Hepatocyte (in vitro differentiated cells): ENCODE results near the gene WIPF3. TPM values are rescaled to one million over a fixed set of nuclear protein-coding genes. Genes with fewer than 3 reads are reported as not detected.

Experiments
- DNase-seq: peaks from one replicate; pipeline ENCODE4 v3.0.0-alpha.2; 2016; ENCODE audit warnings: low spot score
- H2AFZ ChIP-seq: fragments of 200-600 bp; sonication (generic); 2 replicates; pipeline ENCODE4 v1.6.0; 2016; ENCODE audit warnings: antibody characterized with exemption, mild to moderate bottlenecking
- H3K27ac ChIP-seq: fragments of 200-600 bp; sonication (generic); 2 replicates; pipeline ENCODE4 v1.5.1; 2016; ENCODE audit warnings: mild to moderate bottlenecking
- H3K27me3 ChIP-seq: fragments of 200-600 bp; sonication (generic); 2 replicates; pipeline ENCODE4 v1.6.1; 2016
- H3K36me3 ChIP-seq: fragments of 200-600 bp; sonication (generic); replicated peaks from 2 replicates; pipeline ENCODE4 v1.5.1; 2016; ENCODE audit warnings: low read depth; ENCODE audit not compliant: insufficient read depth
- H3K4me1 ChIP-seq: fragments of 200-600 bp; sonication (generic); 2 replicates; pipeline ENCODE4 v1.5.1; 2016; ENCODE audit warnings: mild to moderate bottlenecking, moderate library complexity; ENCODE audit not compliant: insufficient read depth
- H3K4me2 ChIP-seq: fragments of 200-600 bp; sonication (generic); 2 replicates; pipeline ENCODE4 v1.6.0; 2016
- H3K4me3 ChIP-seq: fragments of 200-600 bp; sonication (generic); 2 replicates; pipeline ENCODE4 v1.5.1; 2016; ENCODE audit warnings: mild to moderate bottlenecking
- H3K79me2 ChIP-seq: fragments of 200-600 bp; sonication (generic); 2 replicates; pipeline ENCODE4 v1.6.0; 2017; ENCODE audit warnings: mild to moderate bottlenecking
- H3K9me2 ChIP-seq: fragments of 200-600 bp; sonication (generic); replicated peaks from 2 replicates; pipeline ENCODE4 v1.6.0; 2017; ENCODE audit warnings: mild to moderate bottlenecking; ENCODE audit not compliant: insufficient read depth
- H3K9me3 ChIP-seq: fragments of 200-600 bp; sonication (generic); 2 replicates; pipeline ENCODE4 v1.5.1; 2016; ENCODE audit warnings: low read depth, mild to moderate bottlenecking
- H4K20me1 ChIP-seq: fragments of 200-600 bp; sonication (generic); 2 replicates; pipeline ENCODE4 v1.6.0; 2016; ENCODE audit warnings: mild to moderate bottlenecking; ENCODE audit not compliant: insufficient read depth, poor library complexity, severe bottlenecking
- EZH2 ChIP-seq: fragments of 200-600 bp; sonication (generic); IDR thresholded peaks from 2 replicates; pipeline ENCODE4 v1.6.1; 2016; ENCODE audit warnings: antibody characterized with exemption, mild to moderate bottlenecking, borderline replicate concordance
- EZH2phosphoT487 ChIP-seq: fragments of 200-600 bp; sonication (generic); IDR thresholded peaks from one replicate; pipeline ENCODE4 v1.6.1; 2018; ENCODE audit warnings: antibody characterized with exemption, mild to moderate bottlenecking, low read depth, moderate library complexity; ENCODE audit not compliant: unreplicated experiment, severe bottlenecking
- WGBS: methylation state at CpG from one replicate; pipeline ENCODE4 v1.1.6; 2016; ENCODE audit warnings: low lambda C conversion rate; ENCODE audit errors: missing lambda C conversion rate; 5-methylcytosine and 5-hydroxymethylcytosine counted together
- polyA plus RNA-seq: library from polyadenylated mRNA; unstranded; fragments of >200 nt; fragmentation: Nextera tagmentation; extraction: Ambion mirVana; gene quantifications from 2 replicates; pipeline ENCODE4 v1.2.1, GENCODE V29; 2016
- total RNA-seq: library from RNA; depleted of rRNA; stranded (reverse); fragments of >200 nt; gene quantifications from 2 replicates; pipeline ENCODE4 v1.2.3, GENCODE V29; 2014
- TF ChIP-seq, protein P1 (sequence below): fragments of 200-600 bp; sonication (generic); IDR thresholded peaks from 2 replicates; pipeline ENCODE4 v1.5.1; 2016; ENCODE audit warnings: antibody characterized with exemption, mild to moderate bottlenecking; ENCODE audit not compliant: poor library complexity

Gene WIPF3
- total and polyA plus RNA-seq, 2 experiments from 2014 or later, result 0.98 to 2.4 TPM

DNA sequence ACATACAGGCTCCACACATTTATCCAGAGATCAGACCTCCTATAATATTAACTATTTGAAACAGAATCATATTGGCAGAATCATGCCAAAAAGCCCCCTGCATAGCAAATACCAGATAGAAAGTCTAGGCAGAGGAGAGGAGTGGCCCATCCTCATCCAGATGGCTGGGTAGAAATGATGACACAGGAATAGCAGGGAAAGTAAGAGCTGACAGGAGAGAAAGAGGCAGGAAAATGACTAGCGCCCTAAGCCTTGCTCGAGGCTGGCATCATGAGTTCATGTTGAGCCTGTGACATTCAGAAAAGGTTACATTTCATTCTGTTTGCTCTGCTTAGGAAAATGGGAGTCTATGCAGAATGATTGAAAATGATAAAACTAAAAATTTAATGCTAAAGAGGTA lies 27.6 kb downstream of the WIPF3 start:
- Histone ChIP-seq H3K27ac (no peak overlapping the region), H3K9me3 (no peaks in the 10 kb centered on the region), H3K4me2 (no peak overlapping the region), H3K9me2 (no peaks in the 10 kb centered on the region), H3K36me3 (no peaks in the 10 kb centered on the region), H2AFZ (no peak overlapping the region), H3K4me1 (no peaks in the 10 kb centered on the region), H3K79me2 (no peaks in the 10 kb centered on the region), H4K20me1 (no peaks in the 10 kb centered on the region), H3K27me3 (no peaks in the 10 kb centered on the region), H3K4me3 (no peak overlapping the region)
- 86% methylated on average over 2 of the region's 2 CpGs for WGBS
- no peak for DNase-seq
- TF ChIP-seq EZH2phosphoT487, result no peak

DNA sequence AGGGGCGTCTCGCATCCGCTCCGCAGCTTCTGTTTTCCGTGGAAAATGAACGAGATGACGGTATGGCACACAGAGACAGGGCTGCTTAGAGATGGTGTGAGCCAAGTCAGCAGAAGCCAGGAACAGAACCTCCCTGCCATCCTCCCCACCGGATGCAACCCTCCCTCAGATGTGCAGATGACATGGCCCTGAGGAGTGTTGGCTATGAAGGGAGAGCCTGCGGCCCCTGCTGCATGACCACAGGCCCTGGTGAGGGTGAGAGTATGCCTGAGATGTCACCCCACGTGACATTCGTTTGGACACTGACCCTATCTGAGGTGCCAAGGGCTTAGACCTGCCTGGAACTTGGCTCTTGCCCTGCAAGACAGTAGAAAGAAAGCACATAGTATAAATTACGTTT lies 29.4 kb downstream of the WIPF3 start:
- Histone ChIP-seq H3K4me1 (no peaks in the 10 kb centered on the region), H3K79me2 (no peaks in the 10 kb centered on the region), H3K27ac (no peak overlapping the region), H4K20me1 (no peaks in the 10 kb centered on the region), H2AFZ (no peak overlapping the region), H3K9me3 (no peaks in the 10 kb centered on the region), H3K4me3 (no peak overlapping the region), H3K36me3 (no peaks in the 10 kb centered on the region), H3K4me2 (no peak overlapping the region), H3K27me3 (no peaks in the 10 kb centered on the region), H3K9me2 (no peaks in the 10 kb centered on the region)
- 85% methylated on average over 12 of the region's 12 CpGs for WGBS
- TF ChIP-seq EZH2 (no peak), EZH2phosphoT487 (no peak)
- TF ChIP-seq, protein P1, sequence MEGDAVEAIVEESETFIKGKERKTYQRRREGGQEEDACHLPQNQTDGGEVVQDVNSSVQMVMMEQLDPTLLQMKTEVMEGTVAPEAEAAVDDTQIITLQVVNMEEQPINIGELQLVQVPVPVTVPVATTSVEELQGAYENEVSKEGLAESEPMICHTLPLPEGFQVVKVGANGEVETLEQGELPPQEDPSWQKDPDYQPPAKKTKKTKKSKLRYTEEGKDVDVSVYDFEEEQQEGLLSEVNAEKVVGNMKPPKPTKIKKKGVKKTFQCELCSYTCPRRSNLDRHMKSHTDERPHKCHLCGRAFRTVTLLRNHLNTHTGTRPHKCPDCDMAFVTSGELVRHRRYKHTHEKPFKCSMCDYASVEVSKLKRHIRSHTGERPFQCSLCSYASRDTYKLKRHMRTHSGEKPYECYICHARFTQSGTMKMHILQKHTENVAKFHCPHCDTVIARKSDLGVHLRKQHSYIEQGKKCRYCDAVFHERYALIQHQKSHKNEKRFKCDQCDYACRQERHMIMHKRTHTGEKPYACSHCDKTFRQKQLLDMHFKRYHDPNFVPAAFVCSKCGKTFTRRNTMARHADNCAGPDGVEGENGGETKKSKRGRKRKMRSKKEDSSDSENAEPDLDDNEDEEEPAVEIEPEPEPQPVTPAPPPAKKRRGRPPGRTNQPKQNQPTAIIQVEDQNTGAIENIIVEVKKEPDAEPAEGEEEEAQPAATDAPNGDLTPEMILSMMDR, result no peak
- DNase-seq, result no peak

DNA sequence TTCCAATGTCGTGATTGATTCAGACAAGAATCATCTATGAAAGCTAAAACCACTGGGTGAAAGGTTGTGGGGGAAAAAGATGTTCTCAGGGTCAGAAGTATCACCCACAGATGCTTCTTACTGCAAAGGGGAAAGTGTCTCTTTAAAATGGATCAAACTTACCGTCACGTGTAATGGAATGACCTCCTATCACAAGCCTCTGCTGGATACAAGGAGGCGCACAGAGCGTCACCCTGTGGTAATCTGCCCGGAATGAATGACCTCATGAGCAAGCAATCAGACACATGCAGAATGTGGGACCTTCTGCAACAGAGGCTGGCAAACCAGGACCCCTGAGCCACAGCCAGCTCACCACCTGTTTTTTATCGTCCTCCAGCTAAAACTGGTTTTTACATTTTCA lies 33.0 kb downstream of the WIPF3 start:
- H3K4me2 ChIP-seq, result no peak overlapping the region
- no peak overlapping the region for H3K4me3 ChIP-seq
- WGBS, result 72% methylated on average over 7 of the region's 7 CpGs
- no peaks in the 10 kb centered on the region for H3K79me2 ChIP-seq
- DNase-seq, result no peak
- no peak overlapping the region for H2AFZ ChIP-seq
- H4K20me1 ChIP-seq, result no peaks in the 10 kb centered on the region
- no peaks in the 10 kb centered on the region for H3K9me2 ChIP-seq
- no peaks in the 10 kb centered on the region for H3K4me1 ChIP-seq
- H3K27ac ChIP-seq, result no peak overlapping the region
- H3K27me3 ChIP-seq, result no peaks in the 10 kb centered on the region
- H3K9me3 ChIP-seq, result no peaks in the 10 kb centered on the region
- TF ChIP-seq EZH2phosphoT487 (no peak), EZH2 (no peak)
- TF ChIP-seq, protein P1, result no peak
- no peaks in the 10 kb centered on the region for H3K36me3 ChIP-seq

DNA sequence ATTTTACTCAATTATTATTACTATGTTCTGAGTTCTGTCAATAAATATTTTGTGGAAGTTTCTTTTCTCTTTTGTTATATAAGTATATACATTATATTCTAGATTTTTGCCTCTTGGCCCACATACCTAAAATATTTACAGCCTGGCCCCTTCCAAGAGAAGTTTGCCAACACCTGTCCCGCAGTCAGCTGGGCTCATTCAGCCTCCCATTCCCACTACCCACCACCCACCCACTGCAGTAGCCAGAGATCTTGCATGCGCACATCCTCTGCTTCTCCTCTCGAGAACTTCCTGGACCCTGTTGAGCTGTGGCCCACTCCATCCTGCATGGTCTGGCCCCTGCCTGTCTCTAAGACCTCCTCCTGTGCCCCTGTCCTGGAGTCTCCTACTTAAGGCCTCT lies 33.6 kb downstream of the WIPF3 start:
- H3K27ac ChIP-seq, result no peak overlapping the region
- no peaks in the 10 kb centered on the region for H3K36me3 ChIP-seq
- no peaks in the 10 kb centered on the region for H3K27me3 ChIP-seq
- H3K79me2 ChIP-seq, result no peaks in the 10 kb centered on the region
- no peak for DNase-seq
- H3K4me1 ChIP-seq, result no peaks in the 10 kb centered on the region
- H3K4me3 ChIP-seq, result no peak overlapping the region
- no peaks in the 10 kb centered on the region for H3K9me3 ChIP-seq
- 89% methylated on average over 3 of the region's 3 CpGs for WGBS
- no peak for TF ChIP-seq EZH2
- no peak for TF ChIP-seq EZH2phosphoT487
- TF ChIP-seq, protein P1, result no peak
- H2AFZ ChIP-seq, result no peak overlapping the region
- H3K4me2 ChIP-seq, result no peak overlapping the region
- no peaks in the 10 kb centered on the region for H4K20me1 ChIP-seq
- H3K9me2 ChIP-seq, result no peaks in the 10 kb centered on the region
